ENCODE measurements around the gene EHMT1. TPM values are rescaled to one million over a fixed set of nuclear protein-coding genes. Genes with fewer than 3 reads are reported as not detected.
A peak's percentile ranks its signal among the peaks of the same experiment; 100 is the strongest.

Gene EHMT1
- total and polyA plus RNA-seq, 2 donors from 2014 or later: 15.8 to 92.9 TPM

DNA sequence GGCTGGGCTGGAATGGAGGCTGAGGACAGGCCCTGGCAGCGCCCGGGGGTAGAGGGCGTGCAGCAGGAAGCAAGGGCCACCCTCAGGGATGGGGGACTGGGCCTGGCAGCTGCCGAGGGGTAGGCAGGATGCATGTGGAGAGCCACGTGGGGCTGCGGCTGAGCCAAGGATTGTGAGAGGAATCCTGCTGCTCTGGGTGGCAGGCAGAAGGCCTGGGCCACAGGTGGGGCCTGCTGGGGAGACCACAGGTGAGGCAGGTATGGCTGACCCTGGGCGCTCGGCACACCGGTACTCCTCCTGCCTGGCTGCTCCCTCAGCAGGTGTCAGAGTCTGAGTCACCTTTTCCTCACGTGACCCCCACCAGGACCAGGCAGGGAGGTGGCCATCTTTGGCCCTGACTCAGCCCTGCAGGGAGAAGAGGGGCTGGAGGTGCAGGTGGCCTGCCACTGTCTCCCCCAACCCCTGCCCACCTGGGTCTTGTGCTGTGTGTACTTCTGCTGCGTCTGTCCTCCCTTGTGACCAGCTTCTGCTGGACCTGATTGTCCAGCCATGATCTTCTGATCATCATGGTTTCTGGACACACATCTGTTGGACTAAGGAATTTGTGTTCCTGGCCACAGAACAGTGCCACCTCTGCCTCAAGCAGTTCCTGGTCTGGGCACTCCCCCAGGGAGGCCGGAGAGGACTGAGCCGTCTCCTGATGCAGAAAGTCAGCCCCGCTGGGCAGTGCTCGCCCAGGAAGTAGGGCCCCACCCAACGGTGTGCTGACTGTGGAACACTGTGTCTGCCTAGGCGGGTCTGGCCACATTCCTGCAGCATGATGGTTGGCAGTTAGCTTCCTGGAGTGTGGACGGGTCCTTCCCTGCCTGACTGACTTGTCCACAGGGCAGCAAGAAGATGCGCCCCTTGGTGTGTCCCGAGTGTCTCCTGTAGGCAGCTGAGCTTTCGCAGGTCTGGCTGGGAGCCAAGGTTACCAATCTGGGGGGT, 6.9 kb upstream of the EHMT1 start:
- H3K4me3 ChIP-seq (ENCODE audit: low read length in 3 of 3): no peak overlapping the region
- H3K36me3 ChIP-seq (ENCODE audit: control insufficient read depth in 2 of 3, insufficient read depth in 3 of 3, low read length in 3 of 3): peaks cover 0 to 4% (median 0%) of the 10 kb centered on the region in 3 donors
- no peaks in the 10 kb centered on the region for H3K27me3 ChIP-seq (ENCODE audit: control insufficient read depth, insufficient read depth, low read length)
- peaks cover 0 to 29% (median 22%) of the 10 kb centered on the region in 3 donors for H3K4me1 ChIP-seq (ENCODE audit: control insufficient read depth in 2 of 3, insufficient read depth in 2 of 3, low read depth in 1 of 3, low read length in 3 of 3)
- H3K9me3 ChIP-seq (ENCODE audit: control insufficient read depth in 2 of 3, insufficient read depth in 1 of 3, low read length in 3 of 3): no peaks in the 10 kb centered on the region
- H3K27ac ChIP-seq (ENCODE audit: low read depth in 2 of 2, low read length in 2 of 2): peak overlapping the region; percentile 63 to 84
- TF ChIP-seq, protein P1, sequence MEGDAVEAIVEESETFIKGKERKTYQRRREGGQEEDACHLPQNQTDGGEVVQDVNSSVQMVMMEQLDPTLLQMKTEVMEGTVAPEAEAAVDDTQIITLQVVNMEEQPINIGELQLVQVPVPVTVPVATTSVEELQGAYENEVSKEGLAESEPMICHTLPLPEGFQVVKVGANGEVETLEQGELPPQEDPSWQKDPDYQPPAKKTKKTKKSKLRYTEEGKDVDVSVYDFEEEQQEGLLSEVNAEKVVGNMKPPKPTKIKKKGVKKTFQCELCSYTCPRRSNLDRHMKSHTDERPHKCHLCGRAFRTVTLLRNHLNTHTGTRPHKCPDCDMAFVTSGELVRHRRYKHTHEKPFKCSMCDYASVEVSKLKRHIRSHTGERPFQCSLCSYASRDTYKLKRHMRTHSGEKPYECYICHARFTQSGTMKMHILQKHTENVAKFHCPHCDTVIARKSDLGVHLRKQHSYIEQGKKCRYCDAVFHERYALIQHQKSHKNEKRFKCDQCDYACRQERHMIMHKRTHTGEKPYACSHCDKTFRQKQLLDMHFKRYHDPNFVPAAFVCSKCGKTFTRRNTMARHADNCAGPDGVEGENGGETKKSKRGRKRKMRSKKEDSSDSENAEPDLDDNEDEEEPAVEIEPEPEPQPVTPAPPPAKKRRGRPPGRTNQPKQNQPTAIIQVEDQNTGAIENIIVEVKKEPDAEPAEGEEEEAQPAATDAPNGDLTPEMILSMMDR (IDR thresholded peaks at IDR 0.05; ENCODE audit: borderline replicate concordance, extremely low read depth, insufficient read depth): no peak
- intact Hi-C loops (cut with DNase I): no loop called here
- FAIRE-seq: no peak
- H3K9ac ChIP-seq (ENCODE audit: low read length in 3 of 3): no peak overlapping the region
- peak; percentile 60 to 97 (median 66) for DNase-seq

DNA sequence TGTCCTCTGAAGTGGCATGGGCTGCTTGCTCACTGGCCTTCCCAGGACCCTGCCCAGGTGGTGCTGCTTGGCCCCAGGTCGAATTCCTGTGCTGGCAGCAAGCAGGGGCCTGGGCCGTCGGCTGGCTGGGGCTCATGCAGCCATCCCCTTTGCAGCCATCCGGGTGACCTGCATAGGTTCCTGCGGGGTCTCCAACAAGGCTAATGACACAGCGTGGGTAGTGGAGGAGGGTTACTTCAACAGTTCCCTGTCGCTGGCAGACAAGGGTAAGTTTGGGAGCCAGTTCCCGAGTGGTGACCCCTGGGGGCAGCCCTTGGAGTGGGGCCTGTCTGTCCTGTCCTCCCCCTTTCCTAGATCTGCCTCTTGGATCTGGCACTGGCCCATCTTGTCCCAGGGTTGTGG, 6.1 kb upstream of the EHMT1 start:
- Histone ChIP-seq H3K9ac (ENCODE audit: low read length in 3 of 3) (peak overlapping the region in 1 of 3 donors; percentile 26), H3K36me3 (ENCODE audit: control insufficient read depth in 2 of 3, insufficient read depth in 3 of 3, low read length in 3 of 3) (peaks cover 0 to 4% (median 0%) of the 10 kb centered on the region in 3 donors), H3K4me1 (ENCODE audit: control insufficient read depth in 2 of 3, insufficient read depth in 2 of 3, low read depth in 1 of 3, low read length in 3 of 3) (peaks cover 0 to 29% (median 19%) of the 10 kb centered on the region in 3 donors), H3K27ac (ENCODE audit: low read depth in 2 of 2, low read length in 2 of 2) (peak overlapping the region; percentile 63 to 84), H3K9me3 (ENCODE audit: control insufficient read depth in 2 of 3, insufficient read depth in 1 of 3, low read length in 3 of 3) (no peaks in the 10 kb centered on the region), H3K27me3 (ENCODE audit: control insufficient read depth, insufficient read depth, low read length) (no peaks in the 10 kb centered on the region), H3K4me3 (ENCODE audit: low read length in 3 of 3) (no peak overlapping the region)
- peak in 2 of 5 donors; percentile 50 to 77 for DNase-seq
- TF ChIP-seq, protein P1 (IDR thresholded peaks at IDR 0.05; ENCODE audit: borderline replicate concordance, extremely low read depth, insufficient read depth): no peak
- intact Hi-C loops (cut with DNase I): no loop called here
- FAIRE-seq: no peak

DNA sequence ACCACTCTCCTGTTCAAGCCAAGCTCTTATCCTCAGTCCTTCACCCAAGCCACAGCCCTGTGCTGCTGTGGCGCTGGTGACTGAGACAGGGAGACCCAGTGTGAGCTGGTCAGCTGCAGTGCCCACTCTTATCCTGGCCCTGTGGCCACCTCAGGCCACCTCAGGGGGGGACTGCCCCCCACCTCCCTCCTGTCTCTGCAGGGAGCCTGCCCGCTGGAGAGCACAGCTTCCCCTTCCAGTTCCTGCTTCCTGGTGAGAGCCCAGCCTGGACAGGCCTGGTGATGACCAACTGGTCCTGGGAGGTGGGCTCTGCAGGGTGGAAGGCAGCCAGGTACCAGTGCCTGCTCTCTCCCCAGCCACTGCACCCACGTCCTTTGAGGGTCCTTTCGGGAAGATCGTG, 5.5 kb upstream of the EHMT1 start:
- Histone ChIP-seq H3K9ac (ENCODE audit: low read length in 3 of 3) (peak overlapping the region in 1 of 3 donors; percentile 26), H3K4me1 (ENCODE audit: control insufficient read depth in 2 of 3, insufficient read depth in 2 of 3, low read depth in 1 of 3, low read length in 3 of 3) (peaks cover 0 to 31% (median 21%) of the 10 kb centered on the region in 3 donors), H3K27ac (ENCODE audit: low read depth in 2 of 2, low read length in 2 of 2) (peak overlapping the region; percentile 63 to 84), H3K4me3 (ENCODE audit: low read length in 3 of 3) (no peak overlapping the region), H3K36me3 (ENCODE audit: control insufficient read depth in 2 of 3, insufficient read depth in 3 of 3, low read length in 3 of 3) (peaks cover 0 to 4% (median 0%) of the 10 kb centered on the region in 3 donors), H3K27me3 (ENCODE audit: control insufficient read depth, insufficient read depth, low read length) (no peaks in the 10 kb centered on the region), H3K9me3 (ENCODE audit: control insufficient read depth in 2 of 3, insufficient read depth in 1 of 3, low read length in 3 of 3) (no peaks in the 10 kb centered on the region)
- DNase-seq (peak in 2 of 5 donors; percentile 41 to 78), FAIRE-seq (no peak)
- intact Hi-C loops (cut with DNase I): no loop called here
- TF ChIP-seq, protein P1 (IDR thresholded peaks at IDR 0.05; ENCODE audit: borderline replicate concordance, extremely low read depth, insufficient read depth): no peak

Measured in kidney (tissue), 14 donors.